Umbilical cord (tissue), 2 donors: ENCODE measurements around the gene CHSY3. TPM values are rescaled to one million over a fixed set of nuclear protein-coding genes. Genes with fewer than 3 reads are reported as not detected.
A peak's percentile ranks its signal among the peaks of the same experiment; 100 is the strongest.

Experiments used
- DNase-seq: peaks from one replicate; pipeline ENCODE4 v3.0.0-alpha.2; 2015; ENCODE audit warnings: low spot score
- total RNA-seq: library from RNA; depleted of rRNA; stranded (reverse); fragments of >200 nt; gene quantifications from one replicate; pipeline ENCODE4 v1.2.3, GENCODE V29; 2014; ENCODE audit warnings: low replicate concordance; ENCODE audit not compliant: insufficient read depth

CHSY3 gene
- total RNA-seq, 1 donor from 2014 or later = 105 TPM

DNA sequence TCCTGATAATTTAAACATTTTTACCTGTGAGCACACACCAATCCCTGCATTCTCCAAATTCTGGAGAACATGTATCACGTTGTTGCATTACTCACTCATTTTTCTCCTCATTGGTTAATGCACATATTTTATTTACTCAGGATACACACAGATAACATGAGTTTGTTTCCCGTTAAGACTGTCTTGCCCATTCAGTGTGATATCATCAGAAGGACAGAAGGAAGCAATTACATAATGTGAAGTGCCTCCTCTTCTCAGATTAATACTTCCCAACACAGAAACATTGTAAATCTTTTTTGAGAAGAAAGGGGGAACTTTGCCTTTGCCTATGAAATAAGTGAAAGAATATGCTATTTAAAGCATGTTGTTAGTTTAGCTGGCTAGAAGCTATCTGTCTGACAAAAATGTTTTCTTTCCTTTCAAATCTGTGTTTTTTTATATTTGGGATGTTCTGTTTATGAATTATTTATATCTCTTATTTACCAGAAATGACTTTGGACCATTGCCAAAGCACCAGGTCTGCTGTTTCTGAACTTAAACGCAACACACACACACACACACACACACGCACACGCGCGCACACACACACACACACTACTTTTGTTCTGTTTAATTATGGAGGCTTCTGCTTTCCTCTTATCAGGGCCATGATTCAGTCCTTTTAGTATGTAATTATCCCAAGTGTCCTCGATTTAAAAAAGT lies 186.5 kb downstream of the CHSY3 start:
- DNase-seq = no peak

DNA sequence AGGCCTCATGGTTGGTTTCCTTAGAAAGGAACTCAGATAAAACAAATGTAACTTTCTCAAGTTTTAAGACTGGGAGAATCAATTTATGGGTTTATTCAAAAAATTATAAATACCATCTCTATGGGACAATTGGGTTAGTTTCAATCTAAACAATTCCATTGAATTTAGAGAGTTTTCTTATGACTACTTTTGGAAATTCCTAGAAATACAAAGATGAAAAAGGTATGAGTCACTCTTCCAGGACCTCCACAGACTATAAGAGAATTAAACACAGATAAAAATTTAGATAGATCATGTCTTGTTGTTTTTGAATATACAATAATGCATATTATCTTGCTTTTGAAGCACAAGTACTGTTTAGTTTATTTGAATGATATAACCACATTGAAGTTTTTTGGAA lies 188.7 kb downstream of the CHSY3 start:
- DNase-seq = no peak

DNA sequence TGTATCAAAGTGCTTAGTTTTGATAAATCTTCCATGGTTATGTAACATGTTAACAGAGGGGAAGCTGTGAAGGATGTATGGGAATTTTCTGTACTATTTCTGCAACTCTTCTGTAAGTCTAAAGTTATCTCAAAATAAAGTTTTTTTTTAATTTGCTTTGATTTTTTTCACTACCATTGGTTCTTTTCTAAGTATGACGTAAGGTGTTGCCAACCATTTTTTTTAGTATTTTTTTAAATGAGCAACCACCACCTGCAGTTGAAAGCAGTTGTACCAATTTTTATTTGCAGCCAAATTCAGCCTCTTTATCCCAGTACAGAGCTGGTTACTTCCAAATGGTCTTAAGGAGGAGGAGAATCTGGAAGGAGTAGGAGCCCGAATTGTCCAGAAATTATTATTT lies 192.2 kb downstream of the CHSY3 start:
- DNase-seq = no peak

DNA sequence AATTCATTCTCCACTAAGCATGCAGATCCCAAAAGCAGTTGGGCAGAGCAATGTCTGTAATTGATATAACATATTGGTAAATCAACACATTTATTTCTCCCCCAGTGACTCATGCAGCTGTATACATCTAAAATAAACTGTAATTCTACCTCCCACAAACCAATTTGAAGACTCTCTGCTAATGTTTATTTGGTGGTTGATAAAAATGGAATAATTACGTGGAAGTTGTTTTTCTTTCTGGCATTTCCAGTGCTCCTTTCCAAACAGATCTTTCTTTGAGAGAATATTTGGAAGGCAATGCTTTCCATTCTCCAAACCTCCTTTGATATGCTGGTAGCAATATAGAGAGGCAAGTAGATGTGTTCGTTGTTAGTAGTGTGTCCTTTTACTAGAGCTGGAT lies 194.7 kb downstream of the CHSY3 start:
- DNase-seq = no peak

DNA sequence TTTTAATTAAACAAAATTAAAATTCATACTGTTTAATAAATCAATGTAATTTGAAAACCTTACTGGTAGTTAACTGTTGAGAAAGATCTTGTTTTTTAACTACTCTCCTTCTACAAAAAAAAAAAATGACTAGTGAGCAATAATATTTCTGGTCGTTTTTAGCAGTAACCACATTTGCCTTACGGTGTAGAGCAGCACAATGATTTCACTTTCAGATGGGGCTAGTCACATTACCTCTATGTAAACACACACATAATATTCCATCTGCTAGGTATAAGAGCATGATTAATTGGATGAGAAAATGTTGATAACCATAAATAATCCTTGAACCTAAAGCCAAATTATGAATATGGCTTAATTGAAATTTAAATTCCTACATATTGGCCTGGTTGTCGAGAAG lies 198.1 kb downstream of the CHSY3 start:
- no peak for DNase-seq

DNA sequence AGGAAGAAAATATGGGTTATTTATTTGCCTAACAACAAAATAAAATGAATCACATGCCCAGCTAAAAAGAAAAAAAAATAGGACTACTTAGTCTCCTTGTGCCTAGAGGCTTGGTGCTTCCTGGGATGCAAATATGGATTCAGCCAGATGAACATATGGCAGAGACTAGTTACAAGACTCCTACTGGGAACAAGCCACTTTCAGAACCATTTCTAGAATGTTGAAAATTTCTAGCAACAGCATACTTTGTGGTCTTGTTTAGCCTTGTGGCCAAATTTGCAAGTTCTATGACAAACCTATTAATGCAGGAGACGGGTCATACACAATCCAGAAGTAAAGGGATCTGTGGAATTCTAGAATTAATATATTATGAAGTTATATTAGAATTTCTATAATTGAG lies 198.7 kb downstream of the CHSY3 start:
- DNase-seq = no peak

DNA sequence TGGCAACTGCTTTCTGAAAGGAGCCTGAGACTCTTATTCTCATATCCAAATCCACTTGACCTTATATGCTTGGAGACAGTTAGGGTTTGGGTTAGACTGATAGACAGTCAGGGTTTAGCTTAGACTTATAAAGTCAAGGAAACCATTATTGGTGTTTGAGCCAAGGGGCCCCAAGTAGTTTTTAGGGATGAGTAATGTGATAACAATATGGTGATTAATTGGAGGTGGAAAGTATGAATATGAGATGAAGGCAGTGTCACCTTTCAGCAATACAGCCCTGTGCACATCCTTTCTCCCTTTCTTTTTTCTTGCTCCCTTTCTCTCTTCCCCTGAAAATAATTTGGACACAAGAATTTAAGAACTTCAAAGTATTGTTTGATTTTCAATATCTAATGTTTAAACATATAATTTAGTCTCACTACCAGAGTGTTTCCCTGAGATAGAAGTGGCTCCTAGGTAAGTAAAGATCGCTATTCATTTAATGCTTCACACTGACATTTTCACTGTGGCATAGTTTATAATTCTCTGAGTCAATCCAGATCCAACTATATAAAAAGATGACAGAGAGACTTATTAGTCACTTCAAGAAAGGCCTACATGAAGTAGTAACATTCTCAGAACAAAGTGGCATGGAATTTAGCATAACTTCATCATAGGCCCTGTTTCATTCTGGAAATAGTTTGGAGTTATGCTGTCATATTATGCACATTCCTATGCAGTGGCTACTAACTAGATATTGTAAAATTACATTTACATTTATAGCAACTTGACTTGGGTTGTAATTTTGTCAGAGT lies 200.8 kb downstream of the CHSY3 start:
- DNase-seq = no peak

DNA sequence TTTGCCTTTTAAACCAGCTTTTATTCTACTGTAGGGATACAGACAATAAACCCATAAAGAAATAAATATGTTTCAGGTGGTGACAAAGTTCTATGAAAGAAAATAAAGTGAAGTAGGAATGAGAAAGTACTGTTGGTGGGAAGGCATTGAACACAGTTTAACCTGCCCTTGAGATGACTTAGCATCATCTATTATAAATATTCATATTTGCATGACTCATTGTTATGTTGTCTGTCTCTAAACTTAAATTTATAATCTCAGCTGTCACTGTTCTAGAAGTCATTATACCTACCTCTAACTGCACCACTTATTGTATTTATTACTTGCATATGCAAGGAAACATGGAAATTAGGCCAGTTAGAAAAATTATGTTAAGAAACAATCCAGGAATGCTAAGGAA lies 202.2 kb downstream of the CHSY3 start:
- DNase-seq = no peak

DNA sequence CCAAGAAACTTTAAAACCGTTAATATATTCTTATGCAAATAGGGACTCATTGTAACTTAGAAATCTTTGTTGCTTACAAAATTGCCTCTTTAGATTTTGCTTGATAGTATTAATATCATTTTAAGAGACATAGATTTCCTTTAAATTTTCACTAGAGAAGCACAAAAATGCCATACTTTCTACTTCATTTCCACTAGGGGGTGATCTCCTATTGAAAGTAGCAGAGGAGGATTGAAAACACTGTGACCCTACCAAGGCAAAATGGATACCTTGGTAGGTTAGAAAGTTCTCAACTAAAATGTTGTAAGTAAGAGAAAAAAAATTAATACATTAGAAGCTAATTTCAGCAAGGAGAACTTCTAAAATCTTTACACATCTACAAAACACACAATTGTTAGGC lies 204.9 kb downstream of the CHSY3 start:
- no peak for DNase-seq

DNA sequence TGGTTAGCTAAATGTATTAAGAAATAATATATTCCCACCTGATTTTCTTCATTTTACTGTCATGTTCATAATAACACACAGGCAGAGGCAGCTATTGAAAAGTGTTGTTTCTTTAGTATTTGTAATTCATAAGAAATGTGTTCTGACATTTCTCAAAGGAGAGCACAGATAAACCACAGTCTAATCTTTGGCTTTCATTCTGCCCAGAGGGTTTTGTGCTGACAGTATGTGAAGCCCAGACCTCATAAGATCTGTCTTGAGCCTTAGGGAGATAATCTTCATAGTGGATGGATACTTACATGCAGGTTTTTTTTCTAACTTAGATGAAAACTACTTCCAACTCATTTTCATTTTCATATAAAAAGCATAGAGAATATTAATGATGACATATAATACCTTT lies 206.1 kb downstream of the CHSY3 start:
- DNase-seq = peak; percentile 96

DNA sequence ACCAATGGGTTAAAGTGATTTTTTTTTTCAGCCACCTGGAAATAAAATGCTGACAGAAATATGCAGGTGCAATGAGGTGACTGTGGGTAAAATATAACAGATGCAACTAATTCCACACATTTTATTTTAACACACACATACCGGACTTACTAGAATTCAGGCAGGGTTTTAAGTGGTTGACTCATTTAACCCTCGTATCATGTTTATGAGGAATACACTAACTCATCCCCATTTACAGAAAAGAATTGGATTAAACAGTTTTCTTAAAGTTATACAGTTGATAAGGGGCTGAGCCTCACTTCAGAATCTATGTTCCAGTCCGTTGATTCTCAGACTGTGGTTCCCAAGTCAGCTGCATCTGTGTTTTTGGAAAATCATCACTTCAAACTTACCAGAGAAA lies 207.5 kb downstream of the CHSY3 start:
- peak; percentile 85 for DNase-seq

DNA sequence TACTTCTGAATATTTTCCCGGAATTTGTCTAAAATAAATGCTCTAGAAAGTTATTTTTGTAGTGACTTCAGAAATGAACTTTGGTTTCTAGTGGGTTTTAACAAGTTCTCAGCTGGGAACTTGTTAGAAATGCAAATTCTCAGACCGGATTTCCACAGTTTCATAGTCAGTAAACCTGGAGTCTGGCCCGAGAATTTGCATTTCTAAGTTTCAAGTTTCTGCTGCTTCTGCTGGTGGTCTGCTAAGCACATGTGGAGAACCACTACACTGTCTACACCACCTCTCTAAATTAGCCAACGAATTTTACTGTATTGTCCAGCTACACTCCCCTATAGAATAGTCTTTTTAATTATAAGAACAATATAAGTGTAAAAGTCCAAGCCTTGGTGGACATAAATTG lies 208.0 kb downstream of the CHSY3 start:
- no peak for DNase-seq

DNA sequence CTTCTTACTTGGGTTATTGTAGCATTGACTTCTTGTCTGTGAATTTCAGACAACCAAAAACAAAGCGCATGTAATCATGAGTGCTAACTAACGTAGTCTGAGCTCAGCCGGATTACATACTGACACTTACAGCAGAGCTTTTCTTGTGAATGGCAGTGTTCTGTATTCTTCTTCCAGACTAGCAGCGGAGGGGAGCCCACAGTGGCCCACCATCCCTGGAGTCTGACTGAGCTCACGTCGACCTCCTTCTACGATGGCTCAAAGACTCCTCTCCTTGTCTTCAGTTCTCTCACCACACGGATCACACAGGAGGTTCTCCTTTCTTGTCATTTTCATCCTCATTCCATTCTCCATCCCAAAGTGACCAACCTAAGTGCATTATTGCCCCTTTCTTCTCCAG lies 211.4 kb downstream of the CHSY3 start:
- DNase-seq = no peak

DNA sequence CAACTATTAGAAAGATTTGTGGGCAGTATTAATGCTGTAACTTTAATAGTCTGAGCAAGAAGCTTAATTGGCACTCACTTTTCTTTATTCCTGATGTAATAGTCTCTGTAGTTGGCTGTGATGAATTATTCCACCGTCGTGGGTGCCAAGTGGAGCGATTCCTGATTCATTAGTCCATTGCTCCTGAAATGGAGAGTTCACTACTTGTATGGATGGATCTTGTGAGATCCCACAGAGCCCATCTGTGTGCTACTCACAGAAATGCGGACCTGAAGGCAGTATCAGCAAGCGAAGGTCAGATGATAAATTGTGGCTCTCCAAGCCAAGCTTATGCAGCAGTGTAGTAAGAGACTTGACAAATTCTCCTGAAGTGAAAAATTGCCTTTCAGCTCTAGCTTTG lies 212.2 kb downstream of the CHSY3 start:
- no peak for DNase-seq

DNA sequence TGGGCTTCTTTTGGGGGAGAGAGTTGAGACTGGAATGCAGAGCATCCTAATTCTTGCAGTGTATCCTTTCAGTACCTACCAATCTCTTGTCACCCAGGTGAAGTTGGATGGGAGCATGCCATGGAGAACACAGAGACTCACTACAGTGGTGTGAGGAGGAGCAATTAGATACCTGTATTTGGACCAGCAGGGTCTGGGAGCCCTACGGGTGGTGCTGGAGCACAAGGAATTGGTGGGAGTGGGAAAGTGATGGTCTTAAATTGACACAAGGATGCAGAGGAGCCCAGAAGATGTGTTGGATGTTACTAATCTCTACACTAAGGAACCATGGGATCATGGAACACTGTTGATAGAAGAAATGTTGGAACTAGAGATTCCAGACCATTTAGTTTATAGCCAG lies 212.7 kb downstream of the CHSY3 start:
- no peak for DNase-seq

DNA sequence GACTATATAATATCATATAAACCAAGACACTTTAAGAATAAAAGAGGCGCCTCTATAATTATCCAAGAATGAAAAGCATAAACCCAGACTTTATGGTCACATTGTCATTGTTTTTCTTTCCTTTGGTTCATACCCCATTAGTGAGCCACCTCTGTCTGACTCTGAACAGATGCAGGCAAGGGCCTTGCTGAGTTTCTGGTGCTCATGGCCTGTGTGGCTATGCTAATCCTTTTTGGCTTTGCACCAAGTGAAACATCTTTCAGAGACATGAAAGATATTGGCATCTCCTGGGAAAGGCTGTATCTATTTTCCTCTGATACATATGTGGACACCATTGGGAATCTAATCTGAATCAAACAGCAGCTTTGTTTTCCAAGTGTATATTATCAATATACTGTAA lies 222.5 kb downstream of the CHSY3 start:
- DNase-seq = no peak

DNA sequence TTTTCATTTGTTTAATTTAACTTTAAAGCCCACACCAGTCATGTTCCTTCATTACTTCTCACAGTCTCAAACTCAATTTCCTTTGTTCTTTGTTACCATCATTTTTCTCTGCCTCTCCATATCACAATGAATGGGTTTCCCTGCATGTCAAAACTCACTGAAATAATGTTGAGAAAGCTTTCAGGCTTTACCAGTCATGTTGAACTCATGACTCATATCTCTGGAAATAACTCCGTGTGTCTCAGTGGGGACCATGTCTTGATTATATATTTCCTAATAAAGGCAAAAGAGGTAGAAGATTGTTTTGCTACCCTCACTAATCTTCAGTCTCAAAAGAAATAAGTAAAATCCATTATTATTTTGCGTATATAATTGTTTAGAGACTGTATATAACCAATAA lies 231.2 kb downstream of the CHSY3 start:
- peak; percentile 88 for DNase-seq

DNA sequence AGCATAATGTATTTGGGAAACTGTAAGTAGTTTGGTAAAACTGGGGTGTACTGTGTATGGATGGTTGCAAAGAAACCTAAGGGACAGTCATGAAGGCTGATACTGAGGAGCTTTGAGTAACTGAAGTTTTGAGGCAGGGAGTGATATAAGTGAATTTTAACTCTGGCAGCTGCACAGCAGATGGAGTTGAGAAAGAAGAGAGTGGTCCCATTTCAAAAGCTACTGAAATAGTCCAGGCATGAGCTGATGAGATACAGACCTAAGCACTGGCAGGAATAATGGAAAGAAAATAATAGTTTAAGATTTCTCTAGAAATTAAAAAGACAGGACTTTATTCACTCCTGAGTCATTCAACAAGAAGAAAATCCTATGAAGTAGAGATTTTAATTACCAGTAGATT lies 232.0 kb downstream of the CHSY3 start:
- DNase-seq = peak; percentile 81

DNA sequence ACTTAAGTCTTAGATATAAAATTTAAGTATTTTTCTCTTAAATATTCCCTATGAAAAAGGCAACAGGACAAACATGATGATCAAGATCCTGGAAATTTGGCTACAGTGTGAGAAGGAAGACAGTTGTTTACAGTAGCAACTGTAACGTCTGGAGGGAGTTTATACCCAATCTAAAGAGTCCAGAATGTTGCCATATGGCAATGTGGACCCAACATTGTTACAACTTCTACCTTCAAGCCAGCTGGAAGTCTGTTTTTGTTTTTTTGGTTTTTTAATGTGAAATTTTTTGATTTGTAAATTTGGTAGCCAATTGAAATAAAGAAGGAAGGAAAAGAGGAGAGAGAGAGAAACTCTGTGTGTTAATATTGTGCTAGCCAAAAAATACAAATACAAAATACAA lies 233.4 kb downstream of the CHSY3 start:
- no peak for DNase-seq

DNA sequence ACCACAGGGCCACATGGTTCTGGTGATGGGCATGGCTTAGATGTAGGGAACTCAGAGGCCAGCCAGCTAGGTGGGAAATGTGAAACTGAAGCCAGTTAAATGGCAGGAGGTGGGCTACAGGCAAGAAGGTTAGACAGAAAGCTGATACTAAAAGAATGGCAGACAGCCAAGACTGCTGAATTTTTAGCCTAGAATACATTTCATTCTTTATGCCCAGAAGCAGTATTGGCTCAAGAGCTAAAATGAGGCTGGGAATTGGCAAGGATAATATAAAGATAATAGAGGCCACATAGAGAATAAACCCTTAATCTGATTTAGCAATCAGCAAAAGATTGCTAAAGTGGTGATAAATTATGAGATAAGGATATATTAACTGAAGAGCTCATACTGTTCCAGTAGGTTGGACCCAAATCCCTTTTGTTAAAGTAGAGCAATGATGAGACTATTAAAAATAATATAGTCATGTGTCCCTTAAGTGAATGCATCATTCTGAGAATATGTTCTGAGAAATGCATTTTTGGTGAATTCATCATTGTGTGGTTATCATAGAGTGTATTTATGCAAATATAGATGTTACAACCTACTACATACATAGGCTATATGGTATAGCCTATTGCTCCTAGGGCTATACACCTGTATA lies 234.3 kb downstream of the CHSY3 start:
- DNase-seq = peak; percentile 87

DNA sequence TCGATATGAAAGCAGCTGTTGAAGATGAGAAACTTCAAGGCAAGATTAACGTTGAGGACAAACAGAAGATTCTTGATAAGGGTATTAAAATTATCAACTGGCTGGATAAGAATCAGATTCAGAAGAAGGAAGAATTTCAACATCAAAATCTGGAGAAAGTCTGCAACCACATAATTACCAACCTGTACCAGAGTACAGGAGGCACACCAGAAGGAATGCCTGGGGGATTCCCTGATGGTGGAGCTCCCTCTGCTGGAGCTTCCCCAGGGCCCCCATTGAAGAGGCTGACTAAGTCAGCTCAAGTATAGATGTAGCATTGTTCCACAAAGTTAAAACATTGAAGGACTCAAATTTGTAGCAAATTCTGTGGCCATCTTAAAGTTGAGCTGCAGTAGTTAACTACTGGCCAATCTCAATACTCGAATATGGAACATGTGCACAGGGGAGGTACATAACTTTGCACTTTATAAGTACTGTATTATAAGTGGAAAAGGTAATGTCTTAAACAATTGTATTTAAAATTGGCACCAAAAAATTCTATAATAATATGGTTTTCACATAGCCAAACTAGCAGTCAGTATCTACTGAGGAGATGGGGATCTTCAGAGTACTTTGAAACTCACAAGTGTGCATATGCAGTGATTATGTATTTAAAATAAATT lies 237.5 kb downstream of the CHSY3 start:
- DNase-seq = peak; percentile 93

DNA sequence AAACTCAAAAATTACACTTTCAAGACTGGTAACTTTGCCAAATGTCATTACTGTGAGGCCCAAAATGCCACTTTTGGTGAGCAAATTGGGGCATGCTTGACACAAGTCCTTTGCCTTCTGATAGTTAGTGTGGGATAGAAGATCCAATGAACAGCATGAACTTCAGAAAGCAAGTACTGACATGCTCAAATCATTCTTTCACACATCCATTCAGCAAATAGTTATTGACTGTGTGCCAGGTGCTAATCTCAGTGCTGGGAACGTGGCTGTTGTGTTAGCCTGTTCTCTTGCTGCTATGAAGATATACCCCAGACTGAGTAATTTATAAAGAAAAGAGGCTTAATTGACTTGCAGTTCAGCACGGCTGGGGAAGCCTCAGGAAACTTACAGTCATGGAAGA lies 247.0 kb downstream of the CHSY3 start:
- no peak for DNase-seq
